Karpas-422 (cell line): ENCODE results near the gene MPRIP. TPM values are rescaled to one million over a fixed set of nuclear protein-coding genes. Genes with fewer than 3 reads are reported as not detected.

Experiments
- DNase-seq: peaks from one replicate; pipeline ENCODE4 v3.0.0-alpha.2; 2015
- H2AFZ ChIP-seq: fragments of 200-600 bp; sonication (generic); 2 replicates; pipeline ENCODE4 v1.6.1; 2014; ENCODE audit warnings: antibody characterized with exemption, low read length, mixed read lengths
- H3K27ac ChIP-seq: fragments of 200-600 bp; sonication (generic); 2 replicates; pipeline ENCODE4 v1.5.1; 2014; ENCODE audit warnings: mild to moderate bottlenecking, low read length, moderate library complexity
- H3K27me3 ChIP-seq: fragments of 200-600 bp; sonication (generic); 2 replicates; pipeline ENCODE4 v1.6.1; 2014; ENCODE audit warnings: low read length, mixed read lengths
- H3K36me3 ChIP-seq: fragments of 200-600 bp; sonication (generic); 2 replicates; pipeline ENCODE4 v1.6.1; 2014; ENCODE audit warnings: low read length, mixed read lengths; ENCODE audit not compliant: insufficient read depth
- H3K4me1 ChIP-seq: fragments of 200-600 bp; sonication (generic); 2 replicates; pipeline ENCODE4 v1.6.1; 2014; ENCODE audit warnings: mild to moderate bottlenecking, low read length, mixed read lengths
- H3K4me2 ChIP-seq: fragments of 200-600 bp; sonication (generic); 2 replicates; pipeline ENCODE4 v1.6.1; 2014; ENCODE audit warnings: low read length, low read depth, mild to moderate bottlenecking; ENCODE audit not compliant: poor library complexity, severe bottlenecking
- H3K4me3 ChIP-seq: fragments of 200-600 bp; sonication (generic); 2 replicates; pipeline ENCODE4 v1.5.1; 2014; ENCODE audit warnings: mild to moderate bottlenecking, antibody characterized with exemption, low read length, mixed read lengths
- H3K79me2 ChIP-seq: fragments of 200-600 bp; sonication (generic); 2 replicates; pipeline ENCODE4 v1.6.1; 2014; ENCODE audit warnings: mild to moderate bottlenecking, low read length, mixed read lengths
- H3K9ac ChIP-seq: fragments of 200-600 bp; sonication (generic); 2 replicates; pipeline ENCODE4 v1.6.0; 2014; ENCODE audit warnings: low read length
- H3K9me2 ChIP-seq: fragments of 200-600 bp; sonication (generic), shearing (Covaris generic); replicated peaks from 2 replicates; pipeline ENCODE4 v1.6.0; 2014; ENCODE audit warnings: mild to moderate bottlenecking, low read length, moderate library complexity; ENCODE audit not compliant: insufficient read depth
- H3K9me3 ChIP-seq: fragments of 300-700, 200-600 bp; sonication (generic); 2 replicates; pipeline ENCODE4 v1.6.1; 2014; ENCODE audit warnings: low read length, mixed read lengths
- H4K20me1 ChIP-seq: fragments of 200-600 bp; sonication (generic); 2 replicates; pipeline ENCODE4 v1.6.1; 2014; ENCODE audit warnings: mild to moderate bottlenecking, antibody characterized with exemption, low read length, low read depth; ENCODE audit not compliant: insufficient read depth
- total RNA-seq: library from RNA; depleted of rRNA; stranded (reverse); fragments of >200 nt; shearing (Covaris generic); gene quantifications from 2 replicates; pipeline ENCODE4 v1.2.3, GENCODE V29; 2014; ENCODE audit warnings: low replicate concordance

Gene MPRIP
- total RNA-seq, 1 experiment from 2014 or later, result 44.1 TPM

DNA sequence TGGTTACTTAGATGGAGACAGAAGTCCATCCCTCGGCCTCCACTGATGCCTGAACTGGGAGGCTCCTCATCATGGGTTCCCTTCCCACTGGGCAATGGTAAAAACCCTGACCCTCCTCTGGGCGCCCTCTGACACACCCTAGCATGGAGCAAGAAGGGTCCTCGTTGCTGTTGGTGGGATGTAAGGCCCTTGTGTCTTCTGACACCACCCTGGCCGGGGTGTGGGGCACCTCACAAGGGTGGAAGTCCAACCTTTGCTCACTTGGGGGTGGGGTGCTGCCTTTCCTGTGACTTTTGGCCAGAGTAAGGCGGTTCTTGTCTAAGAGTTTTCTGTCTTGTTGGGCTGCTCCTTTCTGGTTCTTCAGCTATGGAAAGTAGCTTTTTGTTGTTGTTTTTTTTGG is 28.7 kb downstream of the MPRIP start:
- H2AFZ ChIP-seq, result no peak overlapping the region
- H3K27ac ChIP-seq, result no peak overlapping the region
- no peak overlapping the region for H3K4me2 ChIP-seq
- peaks cover 9% of the 10 kb centered on the region for H3K4me1 ChIP-seq
- peaks cover 56% of the 10 kb centered on the region for H4K20me1 ChIP-seq
- H3K36me3 ChIP-seq, result no peaks in the 10 kb centered on the region
- H3K79me2 ChIP-seq, result no peaks in the 10 kb centered on the region
- H3K4me3 ChIP-seq, result no peak overlapping the region
- no peak overlapping the region for H3K9ac ChIP-seq
- H3K9me3 ChIP-seq, result no peaks in the 10 kb centered on the region
- H3K27me3 ChIP-seq, result no peaks in the 10 kb centered on the region
- no peak for DNase-seq
- H3K9me2 ChIP-seq, result no peaks in the 10 kb centered on the region

DNA sequence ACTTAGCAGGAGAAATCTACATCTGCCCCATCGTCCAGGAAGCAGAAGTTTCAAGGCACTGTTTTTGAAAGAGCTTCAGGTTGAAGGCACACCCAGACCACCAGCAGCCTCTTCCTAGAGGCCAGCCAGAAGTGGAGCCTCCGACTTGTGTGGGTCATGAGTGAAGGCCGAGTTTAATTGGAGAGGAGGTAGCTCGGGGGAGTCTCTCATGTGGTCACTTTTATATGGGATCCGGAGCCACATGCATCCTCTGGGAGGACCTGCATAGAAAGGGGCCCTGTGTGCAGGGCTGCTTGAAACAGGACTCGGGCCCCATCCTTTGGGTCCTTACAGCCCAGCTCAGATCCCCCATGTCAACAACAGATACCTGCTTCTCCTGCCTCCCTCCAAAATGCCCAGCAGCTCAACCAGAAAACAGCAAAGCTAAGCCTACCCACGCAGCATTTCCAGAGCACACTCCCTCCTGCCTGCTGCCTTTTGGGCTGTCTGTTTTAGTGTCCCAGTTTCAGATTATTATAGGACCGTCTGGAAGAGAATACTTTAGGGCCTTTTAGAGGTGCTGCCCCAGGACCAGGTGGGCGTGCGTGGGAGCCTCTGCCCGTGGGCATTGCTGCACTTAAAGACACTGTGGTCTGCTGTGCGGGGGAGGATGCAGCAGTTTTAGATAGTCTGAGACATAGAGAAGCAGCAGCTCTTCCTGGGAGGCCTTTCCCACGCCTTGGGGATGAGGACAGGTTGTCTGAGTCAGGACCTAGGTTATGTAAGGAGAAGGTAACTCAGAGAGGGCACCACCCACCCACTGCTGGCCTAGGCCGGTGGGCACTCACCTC is 29.5 kb downstream of the MPRIP start:
- H3K27me3 ChIP-seq, result no peaks in the 10 kb centered on the region
- H3K4me3 ChIP-seq, result no peak overlapping the region
- no peaks in the 10 kb centered on the region for H3K9me2 ChIP-seq
- no peaks in the 10 kb centered on the region for H3K9me3 ChIP-seq
- no peak overlapping the region for H3K4me2 ChIP-seq
- H3K27ac ChIP-seq, result no peak overlapping the region
- H3K4me1 ChIP-seq, result peaks cover 9% of the 10 kb centered on the region
- no peaks in the 10 kb centered on the region for H3K36me3 ChIP-seq
- H2AFZ ChIP-seq, result no peak overlapping the region
- H3K9ac ChIP-seq, result no peak overlapping the region
- no peaks in the 10 kb centered on the region for H3K79me2 ChIP-seq
- H4K20me1 ChIP-seq, result peaks cover 60% of the 10 kb centered on the region
- no peak for DNase-seq

- no peak for DNase-seq
- Histone ChIP-seq H3K79me2 (no peaks in the 10 kb centered on the region), H3K27ac (no peak overlapping the region), H3K4me2 (no peak overlapping the region), H4K20me1 (peaks cover 55% of the 10 kb centered on the region), H3K9me2 (no peaks in the 10 kb centered on the region), H3K4me1 (peaks cover 9% of the 10 kb centered on the region), H3K9ac (no peak overlapping the region), H2AFZ (no peak overlapping the region), H3K9me3 (no peaks in the 10 kb centered on the region), H3K4me3 (no peak overlapping the region), H3K27me3 (no peaks in the 10 kb centered on the region), H3K36me3 (no peaks in the 10 kb centered on the region)
Measured at GRCh38 chr17:17072546-17072945, 30.3 kb downstream of the MPRIP start.

GRCh38 chr17:17073030-17073564 is 30.8 kb downstream of the MPRIP start:
- no peak overlapping the region for H3K27ac ChIP-seq
- no peaks in the 10 kb centered on the region for H3K27me3 ChIP-seq
- no peak overlapping the region for H3K4me2 ChIP-seq
- H3K79me2 ChIP-seq, result no peaks in the 10 kb centered on the region
- DNase-seq, result no peak
- H3K9ac ChIP-seq, result no peak overlapping the region
- no peaks in the 10 kb centered on the region for H3K9me3 ChIP-seq
- H4K20me1 ChIP-seq, result peaks cover 55% of the 10 kb centered on the region
- H3K4me1 ChIP-seq, result peaks cover 9% of the 10 kb centered on the region
- H3K4me3 ChIP-seq, result no peak overlapping the region
- no peaks in the 10 kb centered on the region for H3K36me3 ChIP-seq
- H2AFZ ChIP-seq, result no peak overlapping the region
- no peaks in the 10 kb centered on the region for H3K9me2 ChIP-seq

- H3K79me2 ChIP-seq, result no peaks in the 10 kb centered on the region
- H3K27ac ChIP-seq, result no peak overlapping the region
- H3K4me1 ChIP-seq, result peaks cover 9% of the 10 kb centered on the region
- no peaks in the 10 kb centered on the region for H3K9me2 ChIP-seq
- no peaks in the 10 kb centered on the region for H3K36me3 ChIP-seq
- H3K27me3 ChIP-seq, result no peaks in the 10 kb centered on the region
- no peak overlapping the region for H2AFZ ChIP-seq
- no peaks in the 10 kb centered on the region for H3K9me3 ChIP-seq
- no peak overlapping the region for H3K4me2 ChIP-seq
- H3K4me3 ChIP-seq, result no peak overlapping the region
- DNase-seq, result no peak
- no peak overlapping the region for H3K9ac ChIP-seq
- H4K20me1 ChIP-seq, result peaks cover 55% of the 10 kb centered on the region
Measured at GRCh38 chr17:17073581-17074403, 31.5 kb downstream of the MPRIP start.

- Histone ChIP-seq H3K27ac (no peak overlapping the region), H3K27me3 (no peaks in the 10 kb centered on the region), H3K4me2 (no peak overlapping the region), H3K4me1 (peaks cover 9% of the 10 kb centered on the region), H3K36me3 (no peaks in the 10 kb centered on the region), H3K9me3 (no peaks in the 10 kb centered on the region), H2AFZ (no peak overlapping the region), H3K9ac (no peak overlapping the region), H3K79me2 (no peaks in the 10 kb centered on the region), H3K9me2 (no peaks in the 10 kb centered on the region), H4K20me1 (peaks cover 49% of the 10 kb centered on the region), H3K4me3 (no peak overlapping the region)
- DNase-seq, result no peak
Measured at GRCh38 chr17:17075125-17075781, 33.0 kb downstream of the MPRIP start.

GRCh38 chr17:17076066-17076465 is 33.8 kb downstream of the MPRIP start:
- peaks cover 42% of the 10 kb centered on the region for H4K20me1 ChIP-seq
- H3K27me3 ChIP-seq, result no peaks in the 10 kb centered on the region
- H3K27ac ChIP-seq, result no peak overlapping the region
- H3K9ac ChIP-seq, result no peak overlapping the region
- H3K36me3 ChIP-seq, result no peaks in the 10 kb centered on the region
- no peak for DNase-seq
- no peak overlapping the region for H2AFZ ChIP-seq
- no peaks in the 10 kb centered on the region for H3K9me3 ChIP-seq
- no peaks in the 10 kb centered on the region for H3K9me2 ChIP-seq
- H3K79me2 ChIP-seq, result no peaks in the 10 kb centered on the region
- H3K4me3 ChIP-seq, result no peak overlapping the region
- peaks cover 9% of the 10 kb centered on the region for H3K4me1 ChIP-seq
- H3K4me2 ChIP-seq, result no peak overlapping the region

- Histone ChIP-seq H2AFZ (no peak overlapping the region), H3K36me3 (no peaks in the 10 kb centered on the region), H3K79me2 (no peaks in the 10 kb centered on the region), H3K27ac (no peak overlapping the region), H3K9me2 (no peaks in the 10 kb centered on the region), H3K9ac (no peak overlapping the region), H3K27me3 (no peaks in the 10 kb centered on the region), H4K20me1 (peaks cover 36% of the 10 kb centered on the region), H3K9me3 (no peaks in the 10 kb centered on the region), H3K4me1 (peaks cover 9% of the 10 kb centered on the region), H3K4me2 (no peak overlapping the region), H3K4me3 (no peak overlapping the region)
- DNase-seq, result no peak
Measured at GRCh38 chr17:17077101-17077500, 34.8 kb downstream of the MPRIP start.
